Activated T-cell treated with anti-CD3 and anti-CD28 coated beads, Interleukin-2, amount 50 U/mL, for 72 hours (primary cell): ENCODE results near the gene DBR1. TPM values are rescaled to one million over a fixed set of nuclear protein-coding genes. Genes with fewer than 3 reads are reported as not detected.
"Not testable (repeated sequence)": the region's sequence is repeated elsewhere in the genome, so short reads cannot be mapped to it uniquely, and the experiment has no call there.

ENCODE experiments used
- ATAC-seq, 2 donors: fragments of 150-1000 bp; cut with Tn5 transposase; replicated peaks in 1 of 2; 2 replicates each; pipeline ENCODE4 v1.10.0; 2021; ENCODE audit warnings: moderate library complexity in 2 of 2, mild to moderate bottlenecking in 1 of 2
- DNase-seq, 2 donors: peaks; one replicate each; pipeline ENCODE4 v3.0.0; 2021 to 2022; ENCODE audit warnings: mixed read lengths in 1 of 2
- H3K27ac Mint-ChIP-seq: one replicate; pipeline ENCODE4 v1.8.0; 2022; ENCODE audit warnings: mild to moderate bottlenecking, moderate library complexity, mixed read lengths
- H3K27me3 Mint-ChIP-seq: one replicate; pipeline ENCODE4 v1.8.0; 2022; ENCODE audit warnings: low read depth, mixed read lengths
- H3K36me3 Mint-ChIP-seq, 2 donors: one replicate each; pipeline ENCODE4 v1.8.0; 2022; ENCODE audit warnings: mixed read lengths in 2 of 2, mild to moderate bottlenecking in 1 of 2; ENCODE audit not compliant: insufficient read depth in 2 of 2
- H3K4me1 Mint-ChIP-seq: one replicate; pipeline ENCODE4 v1.8.0; 2022; ENCODE audit warnings: low read depth, mixed read lengths
- H3K4me3 Mint-ChIP-seq, 2 donors: one replicate each; pipeline ENCODE4 v1.8.0; 2022; ENCODE audit warnings: mild to moderate bottlenecking in 2 of 2, mixed read lengths in 2 of 2, moderate library complexity in 2 of 2
- H3K9me3 Mint-ChIP-seq, 2 donors: one replicate each; pipeline ENCODE4 v1.8.0; 2022; ENCODE audit warnings: mixed read lengths in 2 of 2
- total RNA-seq, 2 donors: library from RNA; stranded (reverse); gene quantifications; one replicate each; pipeline ENCODE4 v1.2.3, GENCODE V29; 2022

The DBR1 gene
- total RNA-seq, 2 donors from 2014 or later, result 22.0 TPM

DNA sequence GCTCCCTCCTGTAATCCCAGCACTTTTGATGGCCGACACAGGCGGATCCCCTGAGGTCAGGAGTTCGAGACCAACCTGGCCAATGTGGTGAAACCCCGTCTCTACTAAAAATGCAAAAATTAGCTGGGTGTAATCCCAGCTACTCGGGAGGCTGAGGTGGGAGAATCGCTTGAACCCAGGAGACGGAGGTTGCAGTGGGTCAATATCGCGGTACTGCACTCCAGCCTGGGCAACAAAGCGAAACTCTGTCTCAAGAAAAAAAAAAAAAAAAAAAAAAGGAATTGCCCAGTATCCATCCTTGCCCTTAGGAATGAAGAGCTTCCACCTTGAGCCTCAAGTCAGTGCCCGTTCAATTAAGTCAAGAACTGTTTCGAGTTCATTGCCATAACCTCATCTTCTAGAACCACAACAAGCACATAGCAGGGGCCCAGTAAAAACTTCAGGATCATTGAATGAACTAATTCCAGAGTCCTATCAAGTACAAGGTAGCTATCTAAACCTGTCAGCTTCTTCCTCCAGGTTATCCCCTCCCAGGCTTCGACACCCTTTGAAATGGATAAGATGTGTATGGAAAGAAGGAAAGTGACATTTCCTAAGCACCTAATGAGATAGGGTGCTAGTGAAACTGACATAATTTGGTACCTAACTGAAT lies 826 bp downstream of the DBR1 start:
- Mint-ChIP-seq H3K27me3 (no peaks in the 10 kb centered on the region), H3K9me3 (no peaks in the 10 kb centered on the region), H3K36me3 (peaks cover 1 to 20% of the 10 kb centered on the region in 2 donors), H3K4me3 (peak overlapping the region; percentile 83 to 98), H3K27ac (peak overlapping the region; percentile 99), H3K4me1 (peaks cover 45% of the 10 kb centered on the region)
- peak in 1 of 2 donors; percentile 4 for ATAC-seq
- DNase-seq, result peak in 1 of 2 donors; percentile 13

DNA sequence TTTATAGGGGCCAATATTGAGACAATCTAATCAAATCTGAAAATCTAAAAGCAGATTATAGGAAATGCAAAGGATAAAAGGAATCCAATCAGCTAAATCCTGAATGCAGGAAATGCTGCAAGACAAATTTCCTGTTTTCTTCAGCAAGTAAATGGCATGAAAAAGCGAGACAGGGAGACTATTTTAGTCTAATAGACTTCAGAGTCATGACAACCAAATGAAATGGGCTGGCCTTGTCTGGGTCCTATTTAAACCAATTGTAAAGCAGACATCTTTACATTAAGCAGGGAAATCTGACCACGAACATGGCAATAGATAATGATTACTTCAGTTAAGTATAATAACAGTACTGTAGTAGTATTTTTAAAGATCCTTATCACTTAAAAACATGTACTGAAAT lies 2.1 kb downstream of the DBR1 start:
- H3K4me3 Mint-ChIP-seq, result peak overlapping the region; percentile 52 to 71
- no peak for ATAC-seq
- peaks cover 45% of the 10 kb centered on the region for H3K4me1 Mint-ChIP-seq
- DNase-seq, result no peak
- H3K27ac Mint-ChIP-seq, result peak overlapping the region; percentile 84
- peaks cover 1 to 26% of the 10 kb centered on the region in 2 donors for H3K36me3 Mint-ChIP-seq
- H3K9me3 Mint-ChIP-seq, result no peaks in the 10 kb centered on the region
- H3K27me3 Mint-ChIP-seq, result no peaks in the 10 kb centered on the region

DNA sequence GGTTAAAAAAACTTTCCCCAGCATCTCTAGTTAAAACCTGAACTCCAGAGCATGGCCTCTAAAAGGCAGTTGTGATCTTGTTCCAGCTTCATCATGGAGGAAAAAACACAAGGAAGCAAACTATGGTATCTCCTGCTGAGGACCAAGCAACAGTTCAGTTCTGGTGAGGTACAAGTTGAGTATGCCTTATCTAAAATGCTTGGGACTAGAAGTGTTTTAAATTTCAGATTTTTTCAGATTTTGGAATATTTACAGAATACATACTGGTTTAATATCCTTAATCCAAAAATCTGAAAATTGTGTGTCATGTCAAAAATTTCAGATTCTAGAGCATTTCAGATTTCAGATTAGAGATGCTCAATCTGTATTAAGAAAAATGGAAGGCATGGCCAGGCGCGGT lies 9.7 kb downstream of the DBR1 start:
- H3K4me1 Mint-ChIP-seq, result peaks cover 14% of the 10 kb centered on the region
- DNase-seq, result no peak
- no peak overlapping the region for H3K4me3 Mint-ChIP-seq
- no peaks in the 10 kb centered on the region for H3K27me3 Mint-ChIP-seq
- H3K36me3 Mint-ChIP-seq, result peaks cover 12 to 53% of the 10 kb centered on the region in 2 donors
- no peak overlapping the region for H3K27ac Mint-ChIP-seq
- H3K9me3 Mint-ChIP-seq, result no peaks in the 10 kb centered on the region
- ATAC-seq, result no peak

DNA sequence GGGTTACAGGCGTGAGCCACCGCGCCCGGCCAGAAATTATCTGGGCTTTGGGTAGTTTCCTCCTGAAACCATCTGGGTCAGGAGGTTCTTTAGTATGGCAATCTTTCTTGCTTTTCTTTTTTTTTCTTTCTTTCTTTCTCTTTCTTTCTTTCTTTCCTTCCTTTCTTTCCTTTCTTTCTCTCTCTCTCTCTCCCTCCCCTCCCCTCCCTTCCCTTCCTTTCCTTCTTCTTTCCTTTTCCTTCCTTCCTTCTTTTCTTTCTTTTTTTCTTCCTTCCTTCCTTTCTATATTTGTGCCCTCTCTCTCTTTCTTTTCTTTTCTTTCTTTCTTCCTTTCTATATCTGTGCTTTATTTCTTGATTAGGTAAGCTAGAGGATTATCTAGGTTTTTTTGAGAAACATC lies 17.0 kb downstream of the DBR1 start:
- H3K27me3 Mint-ChIP-seq, result no peaks in the 10 kb centered on the region
- H3K36me3 Mint-ChIP-seq, result peaks cover 11 to 21% of the 10 kb centered on the region in 2 donors
- no peak for ATAC-seq
- DNase-seq, result no peak
- H3K4me3 Mint-ChIP-seq, result no peak overlapping the region
- H3K9me3 Mint-ChIP-seq, result peaks cover 5 to 9% of the 10 kb centered on the region in 2 donors
- no peak overlapping the region for H3K27ac Mint-ChIP-seq
- H3K4me1 Mint-ChIP-seq, result no peaks in the 10 kb centered on the region

DNA sequence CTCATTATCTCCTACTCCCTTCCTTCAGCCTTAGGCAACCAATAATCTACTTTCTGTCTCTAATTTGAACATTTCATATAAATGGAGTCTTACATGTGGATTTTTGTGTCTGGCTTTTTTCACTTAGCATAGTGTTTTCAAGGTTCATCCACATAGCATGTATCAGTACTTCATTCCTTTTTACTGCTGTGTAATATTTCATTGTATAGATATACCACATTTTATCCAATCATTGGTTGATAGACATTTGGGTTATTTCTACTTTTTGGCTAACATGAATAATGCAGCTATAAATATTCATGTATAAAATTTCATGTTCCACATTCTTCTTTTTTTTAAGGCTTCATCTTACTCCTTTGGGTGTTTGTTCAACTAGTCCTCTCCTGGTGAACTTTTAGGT lies 20.2 kb downstream of the DBR1 start:
- H3K9me3 Mint-ChIP-seq, result peaks cover 5 to 9% of the 10 kb centered on the region in 2 donors
- H3K27me3 Mint-ChIP-seq, result no peaks in the 10 kb centered on the region
- ATAC-seq, result no peak
- peaks cover 4 to 5% of the 10 kb centered on the region in 2 donors for H3K36me3 Mint-ChIP-seq
- no peak overlapping the region for H3K4me3 Mint-ChIP-seq
- no peak for DNase-seq
- no peak overlapping the region for H3K27ac Mint-ChIP-seq
- no peaks in the 10 kb centered on the region for H3K4me1 Mint-ChIP-seq

DNA sequence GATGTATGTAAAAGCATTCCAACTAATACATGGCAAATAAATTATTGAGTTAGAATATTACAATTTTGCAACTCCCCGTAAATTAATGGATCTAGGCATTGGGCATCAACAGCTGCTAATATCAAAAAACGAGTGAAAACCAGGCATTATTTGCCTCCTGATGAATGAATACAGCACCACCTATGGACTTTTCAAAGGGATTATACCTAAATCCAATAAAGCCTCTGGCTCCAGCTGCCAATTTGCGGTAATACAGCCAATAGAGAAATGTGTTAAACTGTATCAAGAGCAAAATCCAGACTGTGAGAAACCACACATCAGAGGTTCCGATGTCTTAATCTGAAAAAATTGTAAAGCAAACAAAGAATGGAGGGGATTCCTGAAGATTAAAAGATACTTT lies 26.2 kb downstream of the DBR1 start:
- Mint-ChIP-seq H3K27ac (no peak overlapping the region), H3K9me3 (peaks cover under 1% of the 10 kb centered on the region in 2 donors), H3K27me3 (no peaks in the 10 kb centered on the region), H3K36me3 (peaks cover under 1% of the 10 kb centered on the region in 2 donors), H3K4me1 (no peaks in the 10 kb centered on the region), H3K4me3 (no peak overlapping the region)
- ATAC-seq (no peak), DNase-seq (no peak)

DNA sequence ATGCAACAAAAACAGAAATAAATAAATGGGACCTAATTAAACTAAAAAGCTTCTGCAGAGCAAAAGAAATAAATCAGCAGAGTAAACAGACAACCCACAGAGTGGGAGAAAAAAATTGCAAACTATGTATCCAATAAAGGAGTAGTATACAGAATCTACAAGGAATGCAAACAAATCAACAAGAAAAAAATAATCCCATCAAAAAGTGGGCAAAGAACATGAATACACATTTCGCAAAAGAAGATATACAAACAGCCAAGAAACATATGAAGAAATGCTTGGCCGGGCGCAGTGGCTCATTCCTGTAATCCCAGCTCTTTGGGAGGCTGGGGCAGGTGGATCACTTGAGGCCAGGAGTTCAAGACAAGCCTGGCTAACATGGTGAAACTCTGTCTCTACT lies 32.5 kb downstream of the DBR1 start:
- not testable (repeated sequence) for H3K36me3 Mint-ChIP-seq, DNase-seq, H3K4me1 Mint-ChIP-seq, H3K27ac Mint-ChIP-seq, H3K4me3 Mint-ChIP-seq, H3K27me3 Mint-ChIP-seq, H3K9me3 Mint-ChIP-seq, ATAC-seq

DNA sequence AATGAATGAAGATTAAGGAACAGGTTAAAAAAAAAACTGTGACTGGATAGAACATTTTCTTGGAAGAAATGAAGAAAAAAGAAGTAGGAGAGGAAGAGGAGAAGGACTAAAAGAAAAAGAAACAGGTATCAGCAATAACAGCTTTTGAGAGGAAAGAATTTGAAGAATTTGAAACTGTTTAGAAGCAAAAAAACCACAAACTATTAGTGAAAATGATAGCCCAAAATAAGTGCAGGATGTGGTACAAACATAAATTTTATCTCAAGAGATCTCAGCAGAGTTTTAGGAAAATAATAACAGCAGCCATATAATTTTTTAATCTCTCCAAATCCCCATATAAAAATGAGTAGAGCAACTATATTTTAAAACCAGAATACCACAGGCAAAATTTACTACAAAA lies 33.8 kb downstream of the DBR1 start:
- DNase-seq (no peak), ATAC-seq (no peak)
- Mint-ChIP-seq H3K36me3 (no peaks in the 10 kb centered on the region), H3K27me3 (peaks cover 8% of the 10 kb centered on the region), H3K4me3 (no peak overlapping the region), H3K27ac (no peak overlapping the region), H3K4me1 (no peaks in the 10 kb centered on the region), H3K9me3 (no peaks in the 10 kb centered on the region)

DNA sequence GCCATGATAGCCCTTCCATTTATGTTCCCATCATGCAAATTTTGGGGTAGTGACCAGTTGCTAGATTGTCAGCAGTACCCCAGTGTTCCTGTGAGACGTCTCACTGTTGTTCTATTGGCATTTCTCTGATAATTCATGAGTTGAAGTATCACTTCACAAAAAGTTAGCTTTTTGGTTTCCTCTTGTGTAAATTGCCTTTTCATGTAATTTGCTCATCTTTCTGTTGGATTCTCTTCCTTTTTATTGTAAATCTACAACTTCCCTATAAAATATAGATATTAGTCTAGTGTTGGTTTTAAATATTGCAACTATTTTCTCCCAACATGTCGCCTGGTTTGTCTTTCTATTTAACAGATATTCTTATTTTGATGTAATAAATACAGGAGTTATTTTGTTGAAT lies 35.0 kb downstream of the DBR1 start:
- H3K4me1 Mint-ChIP-seq, result no peaks in the 10 kb centered on the region
- H3K9me3 Mint-ChIP-seq, result no peaks in the 10 kb centered on the region
- DNase-seq (no peak), ATAC-seq (no peak)
- no peak overlapping the region for H3K27ac Mint-ChIP-seq
- H3K4me3 Mint-ChIP-seq, result no peak overlapping the region
- no peaks in the 10 kb centered on the region for H3K36me3 Mint-ChIP-seq
- H3K27me3 Mint-ChIP-seq, result peaks cover 8% of the 10 kb centered on the region

DNA sequence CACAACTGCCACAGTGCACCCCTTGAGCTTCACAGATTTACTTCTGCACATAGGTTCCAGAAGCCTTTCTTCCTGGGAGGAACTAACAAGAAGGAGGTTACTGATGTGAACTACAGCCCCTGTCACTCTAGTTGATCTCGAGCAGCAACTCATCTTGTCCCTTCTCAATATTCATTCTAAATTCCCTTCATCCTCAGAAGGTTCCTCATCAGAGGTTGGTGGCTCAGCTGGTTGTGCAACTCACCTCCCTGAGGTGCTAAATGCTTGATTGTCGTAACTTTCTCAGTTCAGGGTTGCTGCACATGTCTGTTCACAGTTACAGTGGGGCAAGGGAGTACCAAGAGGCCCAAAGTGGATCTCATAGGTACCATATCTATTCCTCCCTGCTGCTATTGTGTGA lies 36.9 kb downstream of the DBR1 start:
- ATAC-seq, result no peak
- no peaks in the 10 kb centered on the region for H3K4me1 Mint-ChIP-seq

DNA sequence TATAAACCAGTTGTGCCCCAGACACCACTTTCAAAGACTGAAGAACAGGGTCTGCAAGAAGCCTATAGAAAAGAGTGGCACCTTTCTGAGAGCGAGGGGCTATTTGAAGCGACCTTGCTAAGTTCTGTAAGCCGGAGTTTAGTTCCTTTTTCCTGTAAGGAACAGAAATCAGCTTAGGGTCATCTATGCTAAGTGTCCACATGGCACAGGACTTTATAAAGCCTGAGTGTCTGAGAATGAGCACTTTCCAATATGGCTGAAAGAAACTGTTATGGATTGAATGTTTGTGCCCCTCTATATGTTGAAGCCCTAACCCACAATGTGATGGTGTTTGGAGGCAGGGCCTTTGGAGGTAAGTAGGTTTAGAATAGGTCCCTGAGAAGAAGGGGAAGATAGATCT lies 38.5 kb downstream of the DBR1 start:
- Mint-ChIP-seq H3K27ac (no peak overlapping the region), H3K4me3 (no peak overlapping the region), H3K27me3 (peaks cover 6% of the 10 kb centered on the region), H3K4me1 (no peaks in the 10 kb centered on the region), H3K9me3 (no peaks in the 10 kb centered on the region), H3K36me3 (no peaks in the 10 kb centered on the region)
- ATAC-seq (no peak), DNase-seq (no peak)

More for the DNA sequence above, 36.9 kb downstream of the DBR1 start:
- Mint-ChIP-seq H3K4me3 (no peak overlapping the region), H3K27me3 (peaks cover 8% of the 10 kb centered on the region), H3K27ac (no peak overlapping the region), H3K36me3 (no peaks in the 10 kb centered on the region), H3K9me3 (no peaks in the 10 kb centered on the region)
- no peak for DNase-seq

DNA sequence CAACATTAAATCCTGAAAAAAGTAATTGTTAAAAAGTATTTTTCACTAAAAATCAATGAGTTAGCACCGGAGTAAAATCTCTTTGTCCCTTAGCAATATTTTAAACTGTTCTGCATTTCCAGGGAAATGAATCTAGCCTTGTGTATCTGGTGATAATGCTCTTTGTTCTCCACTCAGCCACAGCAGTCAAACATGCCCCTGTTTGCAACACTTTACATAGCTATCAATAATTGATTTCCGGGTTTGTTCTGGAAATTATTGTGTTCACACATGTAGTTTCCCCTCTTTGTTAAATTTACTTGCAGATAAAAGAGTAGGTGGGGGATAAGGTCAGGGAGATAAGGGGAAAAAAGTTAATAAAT lies 38.9 kb downstream of the DBR1 start:
- ATAC-seq (no peak), DNase-seq (no peak)
- no peaks in the 10 kb centered on the region for H3K9me3 Mint-ChIP-seq
- no peak overlapping the region for H3K27ac Mint-ChIP-seq
- no peaks in the 10 kb centered on the region for H3K4me1 Mint-ChIP-seq
- H3K4me3 Mint-ChIP-seq, result no peak overlapping the region
- H3K36me3 Mint-ChIP-seq, result no peaks in the 10 kb centered on the region
- peaks cover 2% of the 10 kb centered on the region for H3K27me3 Mint-ChIP-seq

DNA sequence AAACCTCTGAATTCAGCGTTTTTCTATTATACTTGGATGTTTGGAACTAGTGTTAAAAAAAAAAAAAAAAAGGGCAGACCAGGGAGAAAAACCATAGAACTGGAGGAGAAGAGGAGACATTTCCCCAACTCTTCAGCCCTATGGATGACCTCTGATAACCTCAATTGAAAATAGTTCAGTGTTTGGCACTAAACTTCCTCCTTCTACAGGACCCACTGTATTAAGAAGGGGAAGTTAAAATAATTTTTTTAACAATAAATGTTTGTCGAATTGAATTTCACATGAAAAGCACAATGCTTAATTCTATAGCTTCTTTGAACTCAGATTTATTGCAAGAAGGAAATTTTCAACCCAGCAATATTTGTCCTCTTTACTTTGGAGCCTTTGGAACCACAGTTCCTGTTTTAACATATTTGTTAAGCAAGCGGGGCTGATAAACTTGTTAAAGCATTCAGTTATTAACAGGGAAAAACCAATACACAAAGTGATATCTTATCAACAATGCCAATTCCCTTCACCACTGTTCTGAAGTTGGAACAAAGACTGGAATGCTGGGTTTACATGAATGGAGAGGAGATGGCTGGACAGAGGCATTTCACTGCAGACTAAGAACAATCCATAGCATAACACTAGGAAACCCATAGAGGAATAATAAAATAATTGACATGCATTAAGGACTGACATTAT lies 39.4 kb downstream of the DBR1 start:
- H3K4me3 Mint-ChIP-seq, result no peak overlapping the region
- ATAC-seq (no peak), DNase-seq (no peak)
- no peaks in the 10 kb centered on the region for H3K36me3 Mint-ChIP-seq
- H3K27me3 Mint-ChIP-seq, result no peaks in the 10 kb centered on the region
- no peak overlapping the region for H3K27ac Mint-ChIP-seq
- H3K9me3 Mint-ChIP-seq, result no peaks in the 10 kb centered on the region
- H3K4me1 Mint-ChIP-seq, result no peaks in the 10 kb centered on the region

DNA sequence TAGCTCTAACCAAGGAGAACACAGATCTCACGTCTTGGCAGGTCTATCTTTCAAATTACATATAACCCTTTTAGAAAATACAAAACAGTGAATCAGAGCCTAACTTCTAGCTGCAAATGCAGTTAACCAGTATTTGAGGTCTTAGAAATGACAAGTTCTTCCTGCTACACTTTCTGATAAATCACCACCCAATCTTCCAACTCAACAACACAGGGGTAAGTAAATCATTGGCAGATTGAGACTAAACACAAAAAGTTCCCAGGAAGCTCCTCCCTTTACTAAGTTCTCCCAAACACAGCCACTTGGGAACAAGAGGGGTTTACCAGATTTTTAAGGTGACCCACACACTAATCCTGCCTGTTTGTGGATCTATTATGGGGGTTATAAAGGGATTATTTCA lies 42.5 kb downstream of the DBR1 start, which contains the start of gene A4GNT:
Gene A4GNT (minus strand): TSS at position 152 of the 400 bp plus-strand sequence. CDS start 1,134 bp downstream, outside the sequence.
- no peak for ATAC-seq
- H3K4me3 Mint-ChIP-seq, result no peak within 1 kb of the TSS

More for the DNA sequence above, 42.5 kb downstream of the DBR1 start, which contains the start of gene A4GNT:
- Mint-ChIP-seq H3K27me3 (peaks cover 6% of the 10 kb centered on the region), H3K9me3 (no peaks in the 10 kb centered on the region), H3K4me1 (no peaks in the 10 kb centered on the region), H3K27ac (no peak within 1 kb of the TSS), H3K36me3 (no peaks in the 10 kb centered on the region)
- DNase-seq, result no peak
